Thoracic aorta (tissue), 2 donors: Measurements from ENCODE around the gene TRIM39. TPM values are rescaled to one million over a fixed set of nuclear protein-coding genes. Genes with fewer than 3 reads are reported as not detected.
"Not testable (repeated sequence)": the region's sequence is repeated elsewhere in the genome, so short reads cannot be mapped to it uniquely, and the experiment has no call there.

ENCODE experiments used
- ATAC-seq: fragments of 150-250 bp; one replicate; pipeline ENCODE4 v1.8.0; 2017; ENCODE audit warnings: low read depth; ENCODE audit not compliant: insufficient number of reproducible peaks, low FRiP score
- DNase-seq: peaks from one replicate; pipeline ENCODE4 v3.0.0-alpha.2; 2020; ENCODE audit warnings: low spot score
- H3K27ac ChIP-seq, 2 donors: fragments of 200-600 bp; sonication (generic); 1 replicate in 1 of 2; 2 replicates in 1 of 2; pipeline ENCODE4 v1.5.1; 2016; ENCODE audit warnings: mild to moderate bottlenecking in 2 of 2, moderate library complexity in 2 of 2
- H3K27me3 ChIP-seq: fragments of 200-600 bp; sonication (generic); replicated peaks from 2 replicates; pipeline ENCODE4 v1.6.0; 2016; ENCODE audit warnings: mild to moderate bottlenecking; ENCODE audit not compliant: insufficient read depth
- H3K36me3 ChIP-seq: fragments of 200-600 bp; sonication (generic); one replicate; pipeline ENCODE4 v1.5.1; 2016
- H3K4me1 ChIP-seq, 2 donors: fragments of 200-600 bp; sonication (generic); 1 replicate in 1 of 2; 2 replicates in 1 of 2; pipeline versions ENCODE4 v1.5.1 to v1.6.0; 2016; ENCODE audit warnings: low read depth in 2 of 2, mild to moderate bottlenecking in 1 of 2; ENCODE audit not compliant: control insufficient read depth in 1 of 2
- H3K4me3 ChIP-seq: fragments of 200-600 bp; sonication (generic); 2 replicates; pipeline ENCODE4 v1.5.1; 2016; ENCODE audit warnings: mild to moderate bottlenecking
- H3K9me3 ChIP-seq: fragments of 200-600 bp; sonication (generic); 2 replicates; pipeline ENCODE4 v1.5.1; 2016
- total RNA-seq, 2 donors: library from RNA; depleted of rRNA; stranded (reverse); fragments of >200 nt; gene quantifications; one replicate each; pipeline versions ENCODE4 v1.1.0 to v1.2.3, GENCODE V29; 2016
- TF ChIP-seq, protein P1 (sequence below): fragments of 200-600 bp; sonication (generic); IDR thresholded peaks from one replicate; pipeline ENCODE4 v1.5.1; 2019; ENCODE audit warnings: antibody characterized with exemption

TRIM39 gene
- 10 to 100 TPM; 11.0 to 30.9 TPM for total RNA-seq

DNA sequence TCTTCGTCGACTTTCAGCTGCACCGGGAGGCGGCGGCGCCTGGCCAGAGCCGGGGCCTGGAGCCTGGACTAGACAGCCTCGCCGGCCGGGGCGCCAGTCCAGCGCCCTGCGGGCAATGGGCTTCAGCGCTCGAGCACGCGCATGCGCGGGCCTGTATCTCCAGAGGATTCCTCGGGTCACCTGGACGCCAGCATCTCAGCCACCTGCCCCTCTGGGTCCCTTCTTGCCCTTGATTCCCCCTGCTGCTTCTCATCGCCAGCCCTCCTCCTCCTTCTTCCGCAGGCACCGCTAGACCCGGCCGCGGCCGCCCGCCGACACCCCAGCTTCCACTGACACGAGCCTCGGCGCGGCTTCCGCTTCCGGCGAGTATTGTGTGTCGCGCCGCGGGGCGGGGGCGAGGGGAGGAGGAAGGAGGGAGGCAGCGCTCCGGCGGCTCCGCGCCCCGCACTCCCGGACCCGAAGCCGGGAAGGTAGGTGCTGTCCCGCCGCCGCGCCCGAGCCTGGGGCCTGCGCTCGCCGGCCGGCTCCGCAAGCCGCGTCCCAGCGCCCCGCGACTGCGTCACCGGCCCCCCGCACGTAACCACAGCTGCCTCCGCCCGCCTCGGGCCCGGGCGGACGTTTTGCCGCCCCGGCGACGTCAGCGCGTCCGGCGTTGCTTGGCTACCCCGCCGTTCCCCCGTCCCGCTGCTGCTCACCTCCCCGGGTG lies at the start of gene TRIM39:
Gene TRIM39, plus strand, starts transcription at position 402 of the 706 bp plus-strand sequence. CDS start 2,391 bp downstream, outside the sequence.
- ATAC-seq (peak; percentile 58), DNase-seq (peak; percentile 48)
- peak within 1 kb of the TSS; percentile 96 to 98 for H3K27ac ChIP-seq
- peaks cover 24% of the 10 kb centered on the region for H3K36me3 ChIP-seq
- H3K9me3 ChIP-seq: no peaks in the 10 kb centered on the region
- H3K4me1 ChIP-seq: peaks cover 22 to 30% of the 10 kb centered on the region in 2 donors
- peak within 1 kb of the TSS; percentile 95 for H3K4me3 ChIP-seq
- TF ChIP-seq, protein P1, sequence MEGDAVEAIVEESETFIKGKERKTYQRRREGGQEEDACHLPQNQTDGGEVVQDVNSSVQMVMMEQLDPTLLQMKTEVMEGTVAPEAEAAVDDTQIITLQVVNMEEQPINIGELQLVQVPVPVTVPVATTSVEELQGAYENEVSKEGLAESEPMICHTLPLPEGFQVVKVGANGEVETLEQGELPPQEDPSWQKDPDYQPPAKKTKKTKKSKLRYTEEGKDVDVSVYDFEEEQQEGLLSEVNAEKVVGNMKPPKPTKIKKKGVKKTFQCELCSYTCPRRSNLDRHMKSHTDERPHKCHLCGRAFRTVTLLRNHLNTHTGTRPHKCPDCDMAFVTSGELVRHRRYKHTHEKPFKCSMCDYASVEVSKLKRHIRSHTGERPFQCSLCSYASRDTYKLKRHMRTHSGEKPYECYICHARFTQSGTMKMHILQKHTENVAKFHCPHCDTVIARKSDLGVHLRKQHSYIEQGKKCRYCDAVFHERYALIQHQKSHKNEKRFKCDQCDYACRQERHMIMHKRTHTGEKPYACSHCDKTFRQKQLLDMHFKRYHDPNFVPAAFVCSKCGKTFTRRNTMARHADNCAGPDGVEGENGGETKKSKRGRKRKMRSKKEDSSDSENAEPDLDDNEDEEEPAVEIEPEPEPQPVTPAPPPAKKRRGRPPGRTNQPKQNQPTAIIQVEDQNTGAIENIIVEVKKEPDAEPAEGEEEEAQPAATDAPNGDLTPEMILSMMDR: no peak
- H3K27me3 ChIP-seq: no peaks in the 10 kb centered on the region

DNA sequence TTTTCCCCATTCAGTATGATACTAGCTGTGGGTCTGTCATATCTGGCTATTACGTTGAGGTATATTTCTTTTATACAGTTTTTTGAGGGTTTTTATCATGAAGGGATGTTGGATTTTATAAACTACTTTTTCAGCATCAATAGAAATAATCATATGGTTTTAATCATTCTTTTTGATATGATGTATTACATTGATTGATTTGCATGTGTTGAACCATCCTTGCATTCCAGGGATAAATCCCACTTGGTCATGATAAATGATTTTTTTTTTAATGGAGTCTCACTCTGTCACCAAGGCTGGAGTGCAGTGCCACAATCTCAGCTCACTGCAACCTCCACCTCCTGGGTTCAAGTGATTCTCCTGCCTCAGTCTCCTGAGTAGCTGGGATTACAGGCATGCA lies 45.7 kb upstream of the TRIM39 start:
- H3K27ac ChIP-seq, ATAC-seq: not testable (repeated sequence)
- H3K9me3 ChIP-seq: peaks cover 71% of the 10 kb centered on the region

DNA sequence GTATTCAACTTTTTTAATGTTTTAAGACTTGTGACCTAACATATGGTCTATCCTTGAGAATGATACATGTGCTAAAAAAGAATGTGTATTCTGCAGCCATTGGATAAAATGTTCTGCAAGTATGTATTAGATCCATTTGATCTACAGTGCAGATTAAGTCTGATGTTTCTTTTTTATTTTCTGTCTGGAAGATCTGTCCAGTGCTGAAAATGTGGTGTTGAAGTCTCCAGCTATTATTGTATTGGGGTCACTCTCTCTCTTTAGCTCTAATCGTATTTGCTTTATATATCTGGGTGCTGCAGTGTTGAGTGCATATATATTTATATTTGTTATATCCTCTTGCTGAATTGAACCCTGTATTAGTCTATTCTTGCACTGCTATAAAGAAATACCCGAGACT lies 44.2 kb upstream of the TRIM39 start:
- Histone ChIP-seq H3K4me3 (no peak overlapping the region), H3K4me1 (no peaks in the 10 kb centered on the region), H3K27ac (no peak overlapping the region), H3K9me3 (peaks cover 76% of the 10 kb centered on the region), H3K36me3 (no peaks in the 10 kb centered on the region), H3K27me3 (no peaks in the 10 kb centered on the region)
- no peak for DNase-seq
- no peak for ATAC-seq
- TF ChIP-seq, protein P1: no peak

More for the DNA sequence above, 45.7 kb upstream of the TRIM39 start:
- not testable (repeated sequence) for H3K4me3 ChIP-seq, H3K27me3 ChIP-seq, H3K36me3 ChIP-seq, DNase-seq, H3K4me1 ChIP-seq

DNA sequence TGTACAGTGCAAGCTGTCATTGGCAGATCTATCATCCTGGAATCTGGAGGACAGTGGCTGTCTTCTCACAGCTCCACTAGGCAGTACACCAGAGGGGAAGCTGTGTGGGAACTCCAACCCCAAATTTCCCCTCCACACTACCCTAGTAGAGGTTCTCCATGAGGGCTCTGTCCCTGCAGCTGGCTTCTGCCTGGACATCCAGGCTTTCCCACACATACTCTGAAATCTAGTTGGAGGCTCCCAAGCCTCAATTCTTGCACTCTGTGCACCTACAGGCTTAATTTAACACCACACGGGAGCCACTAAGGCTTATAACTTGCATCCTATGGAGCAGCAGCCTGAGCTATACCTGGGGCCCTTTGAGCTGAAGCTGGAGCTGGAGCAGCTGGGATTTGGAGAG lies 43.0 kb upstream of the TRIM39 start:
- Histone ChIP-seq H3K4me3 (no peak overlapping the region), H3K9me3 (peaks cover 67% of the 10 kb centered on the region), H3K36me3 (peaks cover 3% of the 10 kb centered on the region), H3K4me1 (no peaks in the 10 kb centered on the region), H3K27me3 (no peaks in the 10 kb centered on the region), H3K27ac (no peak overlapping the region)
- DNase-seq (no peak), ATAC-seq (no peak)
- TF ChIP-seq, protein P1: no peak

DNA sequence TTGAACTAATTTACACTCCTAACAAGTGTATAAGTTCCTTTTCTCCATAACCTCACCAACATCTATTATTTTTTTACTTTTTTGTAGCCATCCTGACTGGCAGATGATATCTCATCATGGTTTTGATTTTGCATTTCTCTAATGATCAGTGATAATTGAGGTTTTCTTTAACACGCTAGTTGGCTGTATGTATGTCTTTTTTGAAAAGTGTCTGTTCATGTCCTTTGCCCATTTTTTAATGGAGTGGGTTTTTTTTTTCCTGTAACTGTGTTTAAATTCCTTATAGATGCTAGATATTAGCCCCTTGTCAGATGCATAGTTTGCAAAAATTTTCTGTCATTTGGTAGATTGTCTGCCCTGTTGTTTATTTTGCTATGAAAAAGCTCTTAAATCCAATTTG lies 39.6 kb upstream of the TRIM39 start:
- Histone ChIP-seq H3K4me1 (no peaks in the 10 kb centered on the region), H3K36me3 (peaks cover 11% of the 10 kb centered on the region), H3K27me3 (no peaks in the 10 kb centered on the region), H3K27ac (no peak overlapping the region), H3K4me3 (no peak overlapping the region), H3K9me3 (peaks cover 42% of the 10 kb centered on the region)
- TF ChIP-seq, protein P1: no peak
- ATAC-seq (no peak), DNase-seq (no peak)
